ENCODE measurements around the gene SRP14.

DNA sequence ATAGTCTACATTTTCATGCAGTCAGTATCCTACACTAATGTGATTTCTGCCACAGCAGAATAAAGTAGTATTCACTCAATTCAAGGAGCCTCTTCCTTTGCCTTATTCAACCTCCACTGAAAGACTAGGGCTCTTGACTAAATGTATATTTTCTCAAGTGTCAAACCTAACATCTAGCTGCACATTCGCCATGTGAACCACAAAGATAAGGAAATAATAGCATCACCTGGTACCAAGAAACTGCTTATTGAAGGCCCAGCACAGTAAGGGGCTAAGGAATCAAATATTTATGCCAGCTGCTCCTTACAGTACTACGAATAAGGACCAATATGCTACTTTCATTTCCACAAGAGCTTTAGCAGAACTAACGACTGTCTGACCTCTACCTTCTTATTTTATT, 1.3 kb downstream of the SRP14 start:
- TF ChIP-seq, protein P1, sequence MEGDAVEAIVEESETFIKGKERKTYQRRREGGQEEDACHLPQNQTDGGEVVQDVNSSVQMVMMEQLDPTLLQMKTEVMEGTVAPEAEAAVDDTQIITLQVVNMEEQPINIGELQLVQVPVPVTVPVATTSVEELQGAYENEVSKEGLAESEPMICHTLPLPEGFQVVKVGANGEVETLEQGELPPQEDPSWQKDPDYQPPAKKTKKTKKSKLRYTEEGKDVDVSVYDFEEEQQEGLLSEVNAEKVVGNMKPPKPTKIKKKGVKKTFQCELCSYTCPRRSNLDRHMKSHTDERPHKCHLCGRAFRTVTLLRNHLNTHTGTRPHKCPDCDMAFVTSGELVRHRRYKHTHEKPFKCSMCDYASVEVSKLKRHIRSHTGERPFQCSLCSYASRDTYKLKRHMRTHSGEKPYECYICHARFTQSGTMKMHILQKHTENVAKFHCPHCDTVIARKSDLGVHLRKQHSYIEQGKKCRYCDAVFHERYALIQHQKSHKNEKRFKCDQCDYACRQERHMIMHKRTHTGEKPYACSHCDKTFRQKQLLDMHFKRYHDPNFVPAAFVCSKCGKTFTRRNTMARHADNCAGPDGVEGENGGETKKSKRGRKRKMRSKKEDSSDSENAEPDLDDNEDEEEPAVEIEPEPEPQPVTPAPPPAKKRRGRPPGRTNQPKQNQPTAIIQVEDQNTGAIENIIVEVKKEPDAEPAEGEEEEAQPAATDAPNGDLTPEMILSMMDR (IDR thresholded peaks at IDR 0.05; ENCODE audit: insufficient read depth, low read length), result no peak
- TF ChIP-seq POLR2AphosphoS5 (IDR thresholded peaks at IDR 0.05; ENCODE audit: low read depth), result no peak
- no peak for TF ChIP-seq REST (IDR thresholded peaks at IDR 0.05; ENCODE audit: insufficient replicate concordance, low read depth)
- TF ChIP-seq GABPA (IDR thresholded peaks at IDR 0.05; ENCODE audit: low read depth), result no peak
